ENCODE data around the gene SORCS1.

The SORCS1 gene

DNA sequence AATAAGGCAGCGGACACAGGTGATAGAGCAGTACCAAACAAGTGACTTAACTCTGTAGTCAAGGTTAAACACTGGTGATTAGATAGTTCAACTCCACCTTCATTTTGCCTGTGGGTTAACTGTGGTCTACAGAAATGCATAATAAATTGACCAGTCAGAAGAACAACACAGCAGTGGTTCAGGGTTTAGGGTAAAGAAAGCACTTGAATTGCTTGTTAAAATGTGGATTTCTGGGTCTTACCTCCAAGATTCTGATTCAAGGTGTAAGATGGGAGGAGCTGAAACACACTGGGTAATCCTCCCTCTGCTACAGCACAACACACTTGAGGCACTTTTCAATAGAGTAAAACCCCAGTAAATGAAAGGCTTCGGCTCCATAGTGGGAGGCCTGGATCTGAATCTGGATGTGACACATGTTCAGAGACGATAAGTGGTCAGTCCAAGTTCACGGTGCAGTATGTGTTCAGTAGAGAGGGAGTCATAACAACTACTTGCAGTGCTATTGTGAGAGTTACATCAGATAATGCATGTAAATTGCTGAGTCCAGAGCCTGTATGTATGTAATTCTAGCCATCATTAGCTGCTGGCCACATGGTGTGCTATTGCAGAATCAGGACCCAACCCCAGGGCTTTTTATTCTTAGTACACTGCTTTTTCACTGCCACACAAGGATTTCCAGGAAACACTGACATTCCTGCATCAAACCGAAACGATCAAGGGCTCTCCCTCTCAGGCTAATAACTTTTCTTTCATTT lies 141.7 kb downstream of the SORCS1 start:
- no peak for DNase-seq (ENCODE audit: low read depth, low spot score)
- no peak overlapping the region for H3K4me3 ChIP-seq (ENCODE audit: low read depth, low read length)
- no peak for TF ChIP-seq CTCF (IDR thresholded peaks at IDR 0.05; ENCODE audit: low read depth, low read length)
- in situ Hi-C loops (cut with HindIII; ENCODE audit: low sequenced_read_pairs) = no loop called here

- H3K4me3 ChIP-seq (ENCODE audit: low read depth, low read length) = no peak overlapping the region
- in situ Hi-C loops (cut with HindIII; ENCODE audit: low sequenced_read_pairs) = no loop called here
- no peak for DNase-seq (ENCODE audit: low read depth, low spot score)
- no peak for TF ChIP-seq CTCF (IDR thresholded peaks at IDR 0.05; ENCODE audit: low read depth, low read length)
Observed at GRCh38 chr10:107019154-107019553, 145.4 kb downstream of the SORCS1 start.

DNA sequence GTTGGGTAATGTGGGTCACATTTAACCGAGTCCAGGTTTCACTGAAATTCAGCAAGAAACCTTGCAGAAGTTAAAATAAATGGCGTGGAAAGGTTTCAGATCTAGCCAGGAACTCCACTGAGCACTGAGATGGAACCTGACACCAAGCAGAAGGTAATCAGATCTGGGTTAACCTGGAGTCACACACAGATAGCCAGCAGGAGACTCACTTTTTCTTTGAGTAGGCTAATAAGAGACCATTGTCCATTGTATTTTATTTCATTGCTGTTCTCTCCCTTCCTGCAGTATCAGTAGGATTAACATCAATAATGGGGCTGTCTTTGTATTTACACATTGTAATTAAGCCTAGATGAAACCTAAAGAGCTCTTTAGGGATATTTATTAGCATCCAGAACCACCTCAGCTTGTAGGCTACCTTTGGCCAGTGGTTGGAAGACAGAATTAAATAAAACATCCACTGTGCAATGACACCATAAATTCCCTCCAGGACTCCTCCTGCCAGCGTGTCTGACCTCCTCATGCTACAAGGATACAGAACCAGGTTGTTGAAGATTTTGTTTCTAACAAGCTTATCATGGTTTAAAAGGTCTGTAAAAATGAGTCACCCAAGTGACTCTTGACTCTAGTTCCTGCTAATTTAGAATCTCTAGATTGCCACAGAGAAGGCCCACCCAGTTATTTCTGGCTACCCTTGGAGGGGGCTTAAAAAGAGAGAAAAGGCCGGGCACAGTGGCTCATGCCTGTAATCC lies 151.1 kb downstream of the SORCS1 start:
- DNase-seq (ENCODE audit: low read depth, low spot score) = no peak
- in situ Hi-C loops (cut with HindIII; ENCODE audit: low sequenced_read_pairs) = no loop called here

DNA sequence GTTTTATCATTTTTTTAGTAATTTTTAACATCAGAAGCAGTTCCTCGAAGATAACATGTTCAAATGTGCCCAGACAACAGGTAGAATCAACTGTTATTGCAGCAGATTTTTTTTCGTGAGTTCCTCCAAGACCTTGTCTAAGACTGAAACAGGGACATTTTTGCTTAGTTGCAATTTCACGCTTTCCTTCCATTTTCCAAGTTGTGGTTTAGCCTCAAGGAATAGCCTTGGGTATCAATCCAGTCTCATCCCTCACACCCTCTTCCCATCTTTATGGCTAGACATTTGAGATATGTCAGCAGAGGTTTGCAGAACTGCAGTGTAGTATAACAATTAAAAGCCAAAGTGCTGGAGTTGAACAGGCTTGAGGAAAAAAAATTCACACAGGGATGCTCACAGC lies 152.5 kb downstream of the SORCS1 start:
- no peak for TF ChIP-seq CTCF (IDR thresholded peaks at IDR 0.05; ENCODE audit: low read depth, low read length)
- in situ Hi-C loops (cut with HindIII; ENCODE audit: low sequenced_read_pairs) = no loop called here
- no peak overlapping the region for H3K4me3 ChIP-seq (ENCODE audit: low read depth, low read length)
- no peak for DNase-seq (ENCODE audit: low read depth, low spot score)

More for the DNA sequence above, 151.1 kb downstream of the SORCS1 start:
- TF ChIP-seq CTCF (IDR thresholded peaks at IDR 0.05; ENCODE audit: low read depth, low read length) = no peak
- no peak overlapping the region for H3K4me3 ChIP-seq (ENCODE audit: low read depth, low read length)

DNA sequence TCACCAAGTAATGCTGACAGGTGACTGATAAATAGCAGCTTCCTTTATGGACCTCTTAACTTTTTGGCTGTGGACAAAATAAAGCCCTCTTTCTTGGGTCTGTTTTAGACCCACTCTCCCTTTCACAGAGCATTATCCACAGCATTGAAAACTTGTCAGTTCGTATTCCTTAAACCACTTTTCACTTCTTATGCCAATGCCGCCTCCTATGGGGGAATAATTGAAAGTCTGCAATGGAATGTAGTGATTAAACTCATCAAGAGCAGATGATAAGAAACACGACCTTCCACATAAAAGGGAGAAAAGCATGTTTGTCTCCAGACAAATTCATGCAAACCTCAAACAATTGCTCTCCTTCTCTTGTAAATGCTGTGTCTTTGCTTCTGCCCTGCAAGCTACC lies 153.4 kb downstream of the SORCS1 start:
- no peak for TF ChIP-seq CTCF (IDR thresholded peaks at IDR 0.05; ENCODE audit: low read depth, low read length)
- no peak for DNase-seq (ENCODE audit: low read depth, low spot score)
- in situ Hi-C loops (cut with HindIII; ENCODE audit: low sequenced_read_pairs) = no loop called here
- no peak overlapping the region for H3K4me3 ChIP-seq (ENCODE audit: low read depth, low read length)

- TF ChIP-seq CTCF (IDR thresholded peaks at IDR 0.05; ENCODE audit: low read depth, low read length) = no peak
- H3K4me3 ChIP-seq (ENCODE audit: low read depth, low read length) = no peak overlapping the region
- DNase-seq (ENCODE audit: low read depth, low spot score) = no peak
- in situ Hi-C loops (cut with HindIII; ENCODE audit: low sequenced_read_pairs) = no loop called here
Observed at GRCh38 chr10:107010531-107010930, 154.0 kb downstream of the SORCS1 start.

Data from astrocyte of the spinal cord (primary cell).